SW480 (cell line): ENCODE data around the gene QSOX1.
"Not testable (repeated sequence)": the region's sequence is repeated elsewhere in the genome, so short reads cannot be mapped to it uniquely, and the experiment has no call there.

ENCODE experiments used
- DNase-seq: peaks from one replicate; pipeline ENCODE4 v3.0.0-alpha.2; 2016; ENCODE audit warnings: low spot score

The QSOX1 gene, protein sequence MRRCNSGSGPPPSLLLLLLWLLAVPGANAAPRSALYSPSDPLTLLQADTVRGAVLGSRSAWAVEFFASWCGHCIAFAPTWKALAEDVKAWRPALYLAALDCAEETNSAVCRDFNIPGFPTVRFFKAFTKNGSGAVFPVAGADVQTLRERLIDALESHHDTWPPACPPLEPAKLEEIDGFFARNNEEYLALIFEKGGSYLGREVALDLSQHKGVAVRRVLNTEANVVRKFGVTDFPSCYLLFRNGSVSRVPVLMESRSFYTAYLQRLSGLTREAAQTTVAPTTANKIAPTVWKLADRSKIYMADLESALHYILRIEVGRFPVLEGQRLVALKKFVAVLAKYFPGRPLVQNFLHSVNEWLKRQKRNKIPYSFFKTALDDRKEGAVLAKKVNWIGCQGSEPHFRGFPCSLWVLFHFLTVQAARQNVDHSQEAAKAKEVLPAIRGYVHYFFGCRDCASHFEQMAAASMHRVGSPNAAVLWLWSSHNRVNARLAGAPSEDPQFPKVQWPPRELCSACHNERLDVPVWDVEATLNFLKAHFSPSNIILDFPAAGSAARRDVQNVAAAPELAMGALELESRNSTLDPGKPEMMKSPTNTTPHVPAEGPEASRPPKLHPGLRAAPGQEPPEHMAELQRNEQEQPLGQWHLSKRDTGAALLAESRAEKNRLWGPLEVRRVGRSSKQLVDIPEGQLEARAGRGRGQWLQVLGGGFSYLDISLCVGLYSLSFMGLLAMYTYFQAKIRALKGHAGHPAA

DNA sequence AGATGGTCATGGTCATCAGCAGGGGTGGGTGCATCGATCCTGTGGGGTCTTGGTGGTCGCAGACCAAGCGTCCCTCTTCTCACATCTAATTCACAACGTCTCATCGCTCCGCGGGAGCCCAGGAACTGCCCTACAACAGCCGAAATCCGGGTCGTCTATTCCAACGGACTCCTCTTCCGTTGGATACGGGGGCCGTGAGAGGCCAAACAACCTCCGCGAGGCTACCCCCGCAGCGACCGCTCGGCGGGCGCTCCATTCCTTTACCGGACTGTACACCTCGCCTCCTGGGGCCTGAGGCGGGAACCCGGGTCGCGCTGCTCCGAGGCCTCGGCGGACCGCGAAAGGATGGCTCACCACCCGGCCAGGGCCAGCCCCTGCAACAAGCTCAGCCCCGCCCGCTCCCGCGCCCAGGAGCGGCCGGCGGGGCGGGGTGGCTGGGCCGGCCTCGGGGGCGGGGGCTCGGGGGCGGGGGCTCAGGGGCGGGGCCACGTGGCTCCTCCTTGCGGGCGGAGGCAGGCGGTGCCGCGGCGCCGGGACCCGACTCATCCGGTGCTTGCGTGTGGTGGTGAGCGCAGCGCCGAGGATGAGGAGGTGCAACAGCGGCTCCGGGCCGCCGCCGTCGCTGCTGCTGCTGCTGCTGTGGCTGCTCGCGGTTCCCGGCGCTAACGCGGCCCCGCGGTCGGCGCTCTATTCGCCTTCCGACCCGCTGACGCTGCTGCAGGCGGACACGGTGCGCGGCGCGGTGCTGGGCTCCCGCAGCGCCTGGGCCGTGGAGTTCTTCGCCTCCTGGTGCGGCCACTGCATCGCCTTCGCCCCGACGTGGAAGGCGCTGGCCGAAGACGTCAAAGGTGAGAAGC lies at the start of gene QSOX1:
QSOX1 (plus strand) TSS at position 545 of the 857 bp plus-strand sequence; CDS start at position 584, 39 bp downstream.
- DNase-seq, result peak; percentile 79

DNA sequence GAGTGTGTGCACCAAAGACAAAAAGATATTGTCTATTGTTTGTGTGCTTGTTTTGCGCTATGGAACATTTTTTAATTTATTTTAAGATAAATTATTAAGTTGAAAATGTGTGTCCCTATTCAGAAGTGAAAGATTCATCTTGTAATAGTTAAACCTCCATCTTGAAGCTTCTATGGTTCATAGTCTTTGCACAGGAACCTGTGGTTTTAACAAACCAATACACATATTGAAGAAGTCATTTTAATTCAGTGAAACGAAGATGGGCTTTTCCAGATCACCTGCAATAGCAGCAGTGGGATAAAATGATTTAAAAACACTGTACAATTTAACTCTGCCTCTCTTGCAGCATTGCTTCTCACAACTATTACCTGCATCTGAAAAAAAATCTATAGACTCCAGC lies 42.6 kb upstream of the QSOX1 start:
- no peak for DNase-seq

DNA sequence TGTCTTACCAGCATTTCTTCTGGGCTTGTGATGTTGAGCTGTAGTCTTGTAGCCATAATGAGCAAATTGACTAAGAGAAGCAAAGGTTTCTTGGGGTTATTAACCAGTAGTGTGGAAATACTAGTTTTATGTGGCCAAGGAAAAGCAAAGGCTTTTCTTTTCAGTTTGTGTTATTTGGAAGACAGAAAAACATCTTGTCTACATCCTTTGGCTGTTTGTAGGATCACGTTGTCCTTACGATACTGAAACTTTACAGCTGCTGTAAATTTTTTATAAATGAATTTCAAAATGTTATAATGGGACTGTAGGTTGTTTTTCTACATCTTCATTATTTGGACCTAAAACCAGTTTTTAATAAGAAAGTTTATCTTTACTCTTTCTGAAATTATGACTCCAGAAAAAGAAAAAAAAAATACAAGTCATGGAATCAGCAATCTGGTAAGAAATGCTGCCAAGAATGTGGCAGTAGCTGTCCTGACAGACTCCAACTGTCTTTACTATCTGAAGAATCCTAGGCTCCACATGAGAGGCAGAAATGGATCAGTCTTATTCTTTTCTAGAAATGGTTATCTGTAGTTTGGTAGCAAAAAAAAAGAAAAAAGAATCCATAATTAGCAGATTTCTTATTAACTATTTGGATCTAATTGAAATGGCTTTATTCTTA lies 41.6 kb upstream of the QSOX1 start:
- no peak for DNase-seq

DNA sequence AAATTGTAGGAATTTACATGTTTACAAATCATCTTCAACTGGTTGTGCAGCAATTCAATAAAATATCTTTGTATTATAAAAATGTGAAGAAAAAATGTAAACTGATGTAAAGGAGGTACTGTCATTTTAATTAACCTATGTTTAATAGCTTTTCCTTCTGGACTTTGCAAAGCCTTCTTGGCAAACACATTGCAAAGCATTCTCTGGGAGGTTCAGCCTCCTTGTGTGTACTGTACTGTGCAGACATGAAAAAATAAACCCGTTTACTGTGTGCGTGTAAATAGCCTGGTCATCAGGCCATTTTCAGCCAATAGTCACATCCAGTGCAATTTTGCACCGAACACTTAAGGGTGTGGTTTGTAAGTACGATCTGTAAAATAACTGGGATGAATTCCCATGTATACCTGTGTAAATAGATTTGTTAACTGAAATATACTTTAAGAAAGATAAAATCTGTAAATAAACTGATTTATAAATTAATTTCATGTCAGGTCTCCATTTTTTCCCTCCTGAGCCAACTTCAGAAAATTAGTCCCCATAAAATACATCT lies 40.2 kb upstream of the QSOX1 start:
- DNase-seq, result no peak

DNA sequence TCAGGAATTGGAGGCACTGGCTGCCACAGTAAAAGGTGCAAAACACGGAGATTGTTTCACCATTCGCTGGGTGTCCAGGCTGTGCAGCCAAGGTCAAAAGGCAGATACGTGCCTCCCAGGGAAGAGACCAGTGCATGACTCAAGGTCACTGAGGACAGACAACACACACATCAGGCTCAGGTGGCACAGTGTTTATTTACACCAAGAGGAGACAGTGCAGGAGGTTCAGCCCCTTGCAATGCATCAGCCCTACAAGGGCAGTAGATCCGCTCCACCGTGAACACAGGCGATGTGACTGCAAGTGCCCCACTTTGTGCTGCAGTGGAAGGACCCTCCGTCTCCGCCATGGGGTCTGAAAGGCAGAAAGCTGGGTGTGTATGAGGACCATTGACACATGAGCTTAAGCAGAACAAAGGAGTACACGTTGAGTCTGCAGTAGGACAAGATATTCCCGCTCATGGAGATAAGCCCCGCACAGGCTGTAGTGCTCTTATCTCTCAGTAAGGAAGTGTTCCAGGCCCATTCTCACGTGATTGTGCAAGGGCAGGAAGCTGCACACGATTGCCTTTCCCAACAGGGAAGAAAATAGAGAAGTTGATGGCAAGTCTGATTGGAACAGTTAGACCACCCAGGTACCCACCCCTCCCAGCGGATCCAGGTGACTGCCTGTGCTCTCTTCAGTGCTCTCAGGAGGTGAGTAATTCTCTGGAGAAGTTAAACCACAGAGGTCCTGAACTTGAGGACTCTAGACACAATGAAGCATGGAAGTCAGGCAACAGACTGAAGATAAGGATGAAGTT lies 37.5 kb upstream of the QSOX1 start:
- no peak for DNase-seq

DNA sequence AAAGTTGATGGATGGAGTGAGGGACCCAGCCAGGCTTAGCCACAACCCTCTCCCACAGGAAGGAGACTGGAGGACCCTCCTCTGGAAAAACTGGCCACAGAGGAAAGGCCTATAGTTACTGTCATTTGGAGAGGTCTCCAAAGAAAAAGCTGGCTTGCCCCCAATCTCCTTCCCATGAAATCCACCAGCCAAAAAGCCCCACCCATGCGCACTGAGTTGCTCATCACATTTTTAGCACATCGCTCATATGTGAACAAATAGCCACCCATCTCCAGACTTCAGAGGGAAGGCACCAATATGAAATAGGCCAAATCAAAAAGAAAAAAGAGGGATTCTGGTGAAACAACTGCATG lies 36.9 kb upstream of the QSOX1 start:
- peak; percentile 11 for DNase-seq

DNA sequence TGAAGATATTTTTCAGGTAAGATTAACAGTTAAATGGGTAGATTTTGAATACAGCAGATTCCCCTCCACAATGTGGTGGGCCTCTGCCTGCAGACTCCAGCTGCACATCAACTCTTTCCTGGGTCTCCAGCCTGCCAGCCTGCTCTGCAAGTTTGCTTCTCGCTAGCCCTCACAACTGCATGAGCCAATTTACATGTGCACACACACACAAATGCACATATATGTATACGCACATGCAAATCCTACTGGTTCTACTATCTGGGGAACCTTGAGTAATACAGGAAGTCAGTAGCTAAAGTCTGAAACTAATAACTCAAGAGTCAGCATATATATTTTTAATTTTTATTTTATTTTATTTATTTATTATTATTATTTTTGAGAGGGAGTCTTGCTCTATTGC lies 34.8 kb upstream of the QSOX1 start:
- no peak for DNase-seq

DNA sequence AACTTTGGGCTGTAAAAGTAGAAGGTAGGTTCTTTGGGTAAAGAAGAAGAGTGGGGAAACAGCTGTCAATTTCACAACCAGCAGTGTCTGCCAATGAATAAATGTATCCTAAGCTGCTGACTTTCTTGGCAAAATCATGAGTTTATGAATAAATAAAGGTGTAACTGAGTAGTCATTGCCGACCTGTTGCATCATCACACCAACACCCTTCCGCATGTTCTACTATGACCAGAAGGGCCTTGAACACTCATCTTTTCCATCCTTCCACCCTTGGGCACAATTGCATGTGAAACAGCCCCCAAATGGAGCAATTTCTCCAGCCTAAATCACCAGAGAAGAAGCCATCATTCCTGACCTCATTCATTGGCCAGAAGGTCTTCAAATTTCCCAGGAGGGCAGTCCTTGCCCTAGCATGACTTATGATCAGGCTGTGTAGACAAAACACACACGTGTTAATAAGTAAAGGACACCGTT lies 31.2 kb upstream of the QSOX1 start:
- peak; percentile 5 for DNase-seq

DNA sequence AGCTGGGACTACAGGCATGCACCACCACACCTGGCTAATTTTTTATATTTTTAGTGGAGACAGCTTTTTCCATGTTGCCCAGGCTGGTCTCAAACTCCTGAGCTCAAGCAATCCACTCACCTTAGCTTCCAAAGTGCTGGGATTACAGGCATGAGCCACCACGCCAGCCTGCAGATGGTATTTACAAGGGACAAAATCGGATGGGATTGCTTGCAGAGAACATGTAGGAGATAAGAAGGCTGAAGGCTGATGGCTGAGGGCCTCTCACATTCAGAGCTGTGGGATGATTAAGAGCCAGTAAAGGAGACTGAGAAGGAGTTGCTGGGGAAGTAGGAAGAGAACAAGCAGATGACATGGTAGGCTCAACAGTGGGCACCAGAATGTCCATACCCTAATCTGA lies 24.0 kb upstream of the QSOX1 start:
- DNase-seq, result no peak

DNA sequence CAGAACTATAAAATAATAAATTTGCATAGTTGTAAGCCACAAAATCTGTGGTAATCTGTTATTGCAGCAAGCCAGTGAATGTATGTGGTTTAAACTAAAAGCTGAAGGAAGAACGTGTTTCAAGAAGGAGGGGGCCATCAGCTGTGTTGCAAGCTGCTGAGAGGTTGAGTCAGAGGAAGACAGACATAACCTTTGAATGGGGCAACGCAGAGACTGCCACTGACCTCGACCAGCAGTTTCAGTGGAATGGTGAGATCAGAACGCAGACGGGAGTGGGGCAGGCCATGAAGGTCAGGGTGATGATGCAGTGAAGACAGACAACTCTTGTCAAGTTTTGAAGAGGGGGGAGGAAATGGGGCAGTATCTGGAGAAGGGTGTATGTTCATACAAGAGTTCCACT lies 23.2 kb upstream of the QSOX1 start:
- DNase-seq, result no peak

DNA sequence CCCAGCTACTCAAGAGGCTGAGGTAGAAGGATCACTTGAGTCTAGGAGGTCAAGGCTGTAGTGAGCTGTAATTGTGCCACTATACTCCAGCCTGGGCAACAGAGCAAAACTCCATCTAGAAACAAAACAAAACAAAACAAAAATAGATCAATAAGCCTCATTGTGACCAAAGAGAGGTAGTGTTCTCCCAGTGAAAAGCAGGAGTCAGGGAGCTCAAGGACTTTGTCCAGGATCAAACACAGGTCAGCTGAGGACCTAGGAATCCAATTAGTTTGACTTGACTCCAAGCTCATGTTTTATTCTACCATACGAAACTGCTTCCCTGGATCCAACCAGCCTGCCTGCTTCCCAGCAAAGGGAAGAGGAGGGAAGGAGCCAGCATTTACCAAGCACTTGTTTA lies 21.5 kb upstream of the QSOX1 start:
- no peak for DNase-seq

DNA sequence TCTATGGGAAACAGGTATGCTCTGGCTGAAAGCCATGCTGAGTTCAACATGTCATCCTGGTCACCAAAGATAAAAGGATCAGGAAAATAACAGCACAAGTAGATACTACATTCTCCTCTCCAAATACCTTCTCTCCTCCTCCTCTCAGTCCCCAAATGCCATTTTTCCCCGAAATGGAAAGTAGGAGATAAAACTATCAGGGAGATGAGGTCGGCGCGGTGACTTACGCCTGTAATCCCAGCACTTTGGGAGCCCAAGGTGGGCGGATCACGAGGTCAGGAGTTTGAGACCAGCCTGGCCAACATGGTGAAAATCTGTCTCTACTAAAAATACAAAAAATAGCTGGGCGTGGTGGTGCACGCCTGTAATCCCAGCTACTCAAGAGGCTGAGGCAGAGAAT lies 21.0 kb upstream of the QSOX1 start:
- DNase-seq, result not testable (repeated sequence)

DNA sequence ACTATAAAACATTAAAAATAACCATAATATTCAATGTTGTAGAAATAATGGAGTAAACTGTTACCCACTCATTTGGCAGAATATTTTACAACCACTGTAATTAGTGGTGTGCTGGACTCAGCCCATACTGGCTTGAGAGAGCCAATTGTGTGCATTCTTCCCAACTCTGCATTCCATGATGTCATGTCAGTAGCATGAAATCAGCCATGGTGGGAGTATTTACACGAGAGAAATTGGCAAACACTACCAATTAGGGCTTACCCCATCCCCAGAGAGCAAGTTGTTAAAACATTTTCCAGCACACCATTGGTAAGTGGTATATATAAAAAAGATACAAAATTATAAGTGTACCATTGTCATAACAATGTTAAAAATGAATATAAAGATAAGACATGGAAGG lies 19.1 kb upstream of the QSOX1 start:
- no peak for DNase-seq

DNA sequence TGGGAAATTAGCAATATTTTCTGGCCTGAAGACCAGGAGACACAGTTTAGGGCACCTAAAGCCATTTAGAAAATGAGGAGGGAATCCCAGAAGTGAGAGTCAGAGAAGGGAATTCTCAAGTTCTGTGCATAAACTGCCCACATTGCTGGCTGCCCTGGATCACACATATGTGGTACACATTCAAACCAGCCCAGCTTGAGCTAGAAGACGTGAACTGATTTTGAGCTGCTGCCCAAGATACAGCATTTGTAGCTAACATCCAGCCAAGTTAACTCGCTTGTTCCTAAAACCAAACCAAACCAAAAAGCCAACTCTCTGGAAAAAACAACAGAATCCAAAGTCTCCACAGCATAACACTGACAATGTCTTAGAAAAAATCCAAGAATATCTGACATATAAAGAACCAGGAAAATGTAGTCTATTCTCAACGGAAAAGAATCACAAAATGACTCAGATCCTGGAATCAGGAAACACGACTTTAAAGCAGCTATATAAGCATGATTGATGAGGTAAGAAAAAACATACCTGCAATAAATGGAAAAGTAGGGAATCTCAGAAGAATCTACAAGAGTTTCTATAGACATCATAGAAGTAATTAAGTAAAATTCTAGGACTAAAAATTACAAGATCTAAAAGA lies 18.2 kb upstream of the QSOX1 start:
- DNase-seq, result no peak

DNA sequence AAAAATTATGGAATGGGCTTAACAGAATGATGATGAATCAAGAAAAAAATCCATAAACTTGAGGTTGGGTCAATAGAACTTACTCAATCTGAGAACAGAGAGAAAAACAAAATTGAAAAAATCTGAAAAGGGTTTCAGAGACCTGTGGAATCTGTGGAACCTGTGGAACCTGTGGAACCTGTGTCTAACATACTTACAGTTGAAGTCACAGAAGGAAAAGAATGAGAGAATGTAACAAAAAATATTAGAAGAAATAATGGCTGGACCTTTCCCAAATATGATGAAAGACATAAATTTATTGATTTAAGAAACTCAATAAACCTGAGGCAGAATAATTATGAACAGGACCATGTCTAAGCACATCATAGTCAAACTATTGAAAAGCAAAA lies 17.7 kb upstream of the QSOX1 start:
- no peak for DNase-seq

DNA sequence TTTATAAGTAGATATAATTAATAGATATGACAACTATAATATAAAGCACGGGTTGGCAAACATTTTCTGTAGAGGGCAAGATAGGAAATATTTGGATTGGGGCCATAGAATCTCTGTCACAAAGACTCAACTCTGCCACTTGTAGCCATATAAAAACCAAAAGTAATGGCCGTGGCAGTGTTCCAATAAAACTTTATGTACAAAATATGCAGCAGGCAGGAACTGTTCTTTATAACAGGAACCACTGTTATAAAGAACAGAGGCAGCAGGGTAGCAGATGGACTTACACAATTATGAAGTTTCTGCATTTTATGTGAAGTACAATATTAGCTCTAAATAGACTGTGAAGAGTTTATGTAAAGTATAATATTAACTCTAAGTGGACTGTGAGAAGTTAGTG lies 16.9 kb upstream of the QSOX1 start:
- no peak for DNase-seq

DNA sequence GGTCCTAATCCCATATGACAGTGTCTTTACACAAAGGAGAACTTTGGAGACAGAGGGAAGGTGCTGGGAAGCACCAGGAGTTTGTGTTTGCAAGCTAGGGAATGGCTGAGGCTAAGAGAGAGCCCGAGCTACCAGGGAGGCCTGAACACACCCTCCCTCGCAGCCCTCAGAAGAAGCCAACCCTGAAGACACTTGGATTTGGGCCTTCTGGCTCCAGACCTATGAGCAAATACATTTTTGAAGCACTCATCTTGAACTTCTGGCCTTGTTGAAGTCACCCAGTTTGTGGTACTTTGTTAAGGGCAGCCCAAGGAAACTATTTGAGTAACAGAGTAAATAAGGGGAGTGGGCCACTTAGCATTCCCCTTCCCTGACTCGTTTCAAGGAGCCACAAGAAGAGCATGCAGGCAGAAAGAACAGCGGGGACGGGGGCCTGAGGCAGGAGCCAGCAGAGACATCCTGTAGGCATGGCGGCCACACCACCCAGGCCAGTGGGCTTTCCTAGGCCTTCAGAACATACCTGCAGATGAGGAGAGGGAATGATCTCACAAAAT lies 13.2 kb upstream of the QSOX1 start:
- no peak for DNase-seq

DNA sequence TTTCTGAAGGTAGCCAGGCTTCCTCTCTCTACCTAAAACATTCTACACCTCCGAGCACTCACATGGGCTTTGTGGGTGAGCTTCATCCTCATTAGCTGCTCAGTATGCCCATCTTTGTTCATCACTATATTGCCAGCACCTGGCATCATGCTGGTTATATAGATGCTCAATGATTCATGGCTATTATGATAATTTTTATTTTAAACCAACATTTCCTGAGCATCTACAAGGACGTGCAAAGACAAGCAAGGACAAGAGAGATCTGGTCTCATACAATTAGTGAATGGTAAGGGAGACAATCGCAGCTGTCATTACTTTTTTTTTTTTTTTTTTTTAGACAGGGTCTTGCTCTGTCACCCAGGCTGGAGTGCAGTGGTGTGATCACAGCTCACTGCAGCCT lies 11.3 kb upstream of the QSOX1 start:
- DNase-seq, result no peak

DNA sequence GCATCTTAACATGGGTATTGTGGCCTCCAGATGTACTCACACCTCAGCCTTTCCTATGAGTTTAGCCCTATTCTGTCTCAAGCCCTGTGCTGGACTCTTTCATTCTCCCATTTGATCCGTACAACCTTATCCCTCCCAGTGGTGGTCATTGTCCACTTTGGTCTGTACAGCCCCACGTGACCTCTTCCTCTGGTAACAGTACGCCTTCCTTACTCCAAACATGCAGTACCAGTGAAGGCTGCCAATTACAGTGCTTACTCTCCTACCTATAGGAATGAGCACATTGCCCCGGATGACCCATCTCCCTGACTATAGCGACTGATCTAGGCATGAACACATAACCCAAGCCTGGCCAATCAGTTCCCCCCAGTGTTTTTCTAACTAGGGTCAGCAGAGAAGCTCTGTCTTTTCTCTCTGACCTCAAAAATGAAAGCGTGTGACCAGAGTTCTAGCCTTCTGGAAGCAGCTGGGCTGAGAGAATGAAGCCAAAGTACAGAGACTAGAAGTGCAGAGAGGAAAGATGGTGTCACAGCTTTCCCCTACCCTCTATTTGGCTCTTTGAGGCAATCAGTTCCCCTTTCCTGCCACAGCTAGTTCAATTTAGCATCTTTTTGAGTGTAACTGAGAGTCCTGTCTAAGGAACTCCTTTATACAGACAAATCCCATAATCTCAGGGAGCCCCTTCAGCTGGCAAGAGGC lies 9.9 kb upstream of the QSOX1 start:
- no peak for DNase-seq
